ENCODE data around the gene CCDC192.

CCDC192 gene

DNA sequence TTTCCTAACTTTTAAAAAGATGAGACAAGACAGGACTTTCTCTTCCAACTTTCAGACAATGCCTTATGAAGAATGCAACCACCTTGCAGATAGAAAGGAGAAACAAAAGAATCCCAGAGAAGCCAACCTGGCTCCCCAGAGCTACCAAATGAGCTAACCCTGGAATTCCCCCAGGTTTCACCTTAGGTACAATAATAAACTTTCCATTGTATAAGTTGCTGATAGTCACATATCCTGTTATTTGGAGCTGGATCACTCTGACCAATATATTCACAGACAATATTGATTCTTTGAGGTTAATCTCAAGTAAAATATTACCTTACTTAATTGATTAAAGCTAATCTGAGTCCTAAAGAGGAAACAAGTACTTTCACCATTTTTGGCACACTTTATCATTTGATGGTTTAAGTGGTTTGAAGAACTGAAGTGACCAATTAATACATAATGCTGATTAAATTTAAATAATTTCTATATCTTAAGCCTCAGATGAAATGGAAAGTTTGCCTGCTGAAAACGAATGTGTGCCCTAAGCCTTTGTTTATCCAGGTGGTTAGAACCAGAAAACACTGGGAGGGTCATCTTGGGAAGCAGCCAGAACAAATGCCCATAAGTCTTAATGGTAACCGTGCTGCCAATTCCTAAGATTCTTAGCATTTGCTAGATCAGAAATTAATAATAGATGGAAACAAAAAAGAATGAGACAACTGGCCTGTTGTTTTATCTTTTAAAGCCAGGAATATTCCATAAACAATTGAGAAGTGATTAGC lies 220.8 kb downstream of the CCDC192 start:
- DNase-seq (ENCODE audit: low read depth), result no peak

DNA sequence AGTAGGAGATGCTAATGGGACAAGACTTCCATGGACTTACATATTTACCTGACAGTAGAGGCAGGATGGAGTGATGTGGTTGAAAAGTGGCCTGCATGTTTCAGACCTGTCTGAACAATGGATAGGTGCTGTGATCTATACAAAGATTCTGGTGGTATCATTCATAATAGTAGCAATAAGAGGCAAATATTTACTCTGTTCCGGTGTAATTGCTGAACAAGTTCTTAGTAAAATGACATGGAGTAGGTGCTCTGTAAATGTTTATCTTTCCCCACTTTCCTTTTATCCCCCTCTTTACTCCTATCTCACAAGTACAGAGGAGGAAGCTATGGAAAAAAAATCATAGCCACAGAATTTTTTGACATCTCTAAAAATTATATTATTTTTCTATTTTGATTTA lies 221.4 kb downstream of the CCDC192 start:
- no peak for DNase-seq (ENCODE audit: low read depth)

DNA sequence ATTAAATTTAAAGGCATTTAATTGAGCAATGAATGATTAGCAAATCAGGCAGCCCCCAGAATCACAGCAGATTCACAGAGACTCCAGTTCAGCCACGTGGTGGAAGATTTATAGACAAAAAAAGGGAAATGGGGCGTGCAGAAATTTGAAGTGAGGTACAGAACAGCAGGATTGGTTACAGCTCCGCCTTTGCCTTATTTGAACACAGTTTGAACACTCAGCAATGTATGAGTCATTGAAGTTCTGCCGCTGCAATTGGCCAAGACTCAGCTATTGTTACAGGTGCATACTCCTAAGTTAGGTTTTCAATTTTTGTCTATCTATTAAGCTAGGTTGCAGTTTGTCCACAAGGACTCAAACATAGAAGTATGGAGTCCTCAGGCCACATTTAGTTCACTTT lies 222.7 kb downstream of the CCDC192 start:
- DNase-seq (ENCODE audit: low read depth), result no peak

DNA sequence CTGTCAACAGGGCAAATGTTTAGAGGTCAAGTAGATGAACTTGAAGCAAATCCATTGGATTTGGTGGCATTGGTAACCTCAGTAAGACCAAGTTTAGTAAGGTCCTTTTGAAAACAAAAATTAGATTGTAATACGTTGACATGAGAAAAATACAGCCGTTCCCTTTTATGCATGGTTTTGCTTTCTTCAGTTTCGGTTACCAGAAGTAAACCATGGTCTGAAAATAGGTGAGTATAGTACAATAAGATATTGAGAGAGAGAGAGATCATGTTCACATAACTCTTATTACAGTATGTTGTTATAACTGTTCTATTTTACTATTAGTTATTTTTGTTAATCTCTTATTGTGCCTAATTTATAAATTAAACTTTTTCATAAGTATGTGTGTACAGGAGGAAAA lies 223.8 kb downstream of the CCDC192 start:
- DNase-seq (ENCODE audit: low read depth), result no peak

DNA sequence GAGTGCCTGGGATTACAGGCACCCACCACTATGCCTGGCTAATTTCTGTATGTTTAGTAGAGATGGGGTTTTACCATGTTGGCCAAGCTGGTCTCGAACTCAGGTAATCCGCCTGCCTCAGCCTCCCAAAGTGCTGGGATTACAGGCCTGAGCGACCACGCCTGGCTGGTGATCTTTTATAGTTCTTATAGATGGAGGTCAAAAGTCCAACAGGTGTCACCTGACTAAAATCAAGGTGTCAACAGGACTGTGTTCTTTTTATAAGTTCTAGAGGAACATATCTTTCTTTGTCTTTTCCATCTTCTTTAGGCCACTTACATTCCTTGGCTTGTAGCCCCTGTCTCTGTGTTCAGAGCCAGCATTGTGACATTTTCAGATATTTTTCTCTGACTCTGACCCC lies 224.9 kb downstream of the CCDC192 start:
- no peak for DNase-seq (ENCODE audit: low read depth)

DNA sequence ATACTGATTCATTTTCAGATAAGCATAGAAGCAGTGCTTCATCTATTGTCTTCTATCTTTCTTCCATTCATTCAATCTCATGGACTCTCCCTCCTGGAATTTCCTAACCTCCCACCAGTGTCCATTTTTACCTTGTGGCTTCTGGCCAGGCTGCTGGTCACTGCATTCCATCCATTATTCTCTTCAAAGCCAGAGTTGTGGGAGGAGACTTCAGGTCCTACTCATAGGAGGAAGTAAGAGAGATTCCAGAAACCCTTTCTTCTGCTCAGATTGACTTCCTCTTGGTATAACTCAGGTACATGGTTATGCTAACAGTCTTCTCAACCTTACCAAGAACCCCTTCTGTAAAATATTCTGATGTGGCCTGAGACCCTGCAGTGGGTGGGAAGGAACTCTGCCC lies 227.1 kb downstream of the CCDC192 start:
- no peak for DNase-seq (ENCODE audit: low read depth)

DNA sequence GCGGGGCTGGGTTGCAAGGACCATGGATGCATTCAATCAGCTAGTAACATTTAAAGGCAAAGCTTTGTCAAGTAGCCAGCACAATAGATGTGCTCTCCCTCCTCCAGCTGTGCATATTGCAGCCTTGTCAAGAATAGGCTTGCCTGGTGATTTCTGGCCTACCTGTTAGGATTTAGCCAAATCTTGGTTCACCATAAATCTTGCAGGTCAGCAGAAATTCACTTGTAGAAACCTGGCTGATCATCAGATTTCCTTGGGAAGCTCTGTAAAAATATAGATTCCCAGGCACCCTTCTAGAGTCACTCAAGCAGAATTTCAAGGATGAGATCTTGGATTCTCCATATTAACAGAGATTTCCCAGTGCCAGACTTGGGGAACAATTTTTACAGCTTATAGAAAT lies 228.2 kb downstream of the CCDC192 start:
- no peak for DNase-seq (ENCODE audit: low read depth)

DNA sequence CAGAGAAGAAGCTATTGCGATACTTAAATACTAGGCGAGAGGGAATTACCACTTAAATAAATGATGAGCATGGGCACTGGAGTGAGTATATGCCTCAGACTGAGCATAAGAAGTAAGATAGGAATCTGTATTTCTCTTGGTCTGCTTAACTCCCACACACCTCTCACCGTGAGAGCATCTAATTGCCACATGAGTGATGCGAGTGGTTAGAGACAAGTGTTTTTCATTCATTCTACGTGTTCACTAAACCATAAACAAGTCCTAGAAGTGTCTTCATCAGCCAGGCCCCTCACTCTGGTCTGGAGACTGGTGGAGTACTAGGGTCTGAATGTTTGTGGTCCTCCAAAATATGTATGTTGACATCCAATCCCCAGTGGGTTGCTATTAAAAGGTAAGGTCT lies 230.2 kb downstream of the CCDC192 start:
- no peak for DNase-seq (ENCODE audit: low read depth)

DNA sequence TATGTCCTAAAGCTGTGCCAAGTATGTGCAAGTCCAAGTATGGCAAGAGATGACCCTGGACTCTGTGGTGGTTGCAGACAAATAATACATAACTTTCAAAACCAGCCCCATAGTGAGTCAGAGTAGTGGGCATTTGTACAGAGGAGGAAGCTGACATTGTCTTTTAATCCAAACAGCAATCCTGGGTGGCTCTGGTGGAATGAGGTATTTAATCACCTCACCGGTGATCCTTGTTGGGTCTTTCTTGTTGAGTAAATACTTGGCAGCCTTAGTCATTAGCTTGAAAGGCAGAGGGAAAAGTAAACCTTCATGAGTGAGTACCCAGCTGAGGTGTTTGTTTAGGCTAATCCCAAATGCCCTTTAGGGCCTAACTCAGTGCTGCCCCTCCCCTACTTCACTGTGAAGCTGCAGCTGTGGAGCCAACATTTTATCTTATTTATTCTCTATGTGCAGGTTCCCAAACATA lies 231.6 kb downstream of the CCDC192 start:
- no peak for DNase-seq (ENCODE audit: low read depth)

DNA sequence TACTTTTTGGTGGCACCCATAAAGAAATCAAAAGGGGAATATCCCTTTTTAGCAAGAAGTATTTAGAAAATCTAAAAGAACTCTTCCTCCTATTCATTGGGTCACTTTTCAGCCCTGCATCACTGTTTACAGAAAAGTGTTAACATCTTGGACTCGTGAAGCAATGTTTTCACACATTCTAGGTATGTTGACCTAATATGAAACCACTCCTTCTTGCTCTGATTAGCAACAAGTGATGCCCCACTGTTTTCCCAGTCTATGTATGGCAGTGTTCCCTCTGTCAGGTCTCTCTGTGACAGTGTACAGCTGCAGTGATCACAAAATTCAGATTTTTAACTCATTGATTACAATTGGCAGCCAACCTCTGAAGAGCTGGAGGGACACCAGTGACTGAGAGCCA lies 232.2 kb downstream of the CCDC192 start:
- no peak for DNase-seq (ENCODE audit: low read depth)

DNA sequence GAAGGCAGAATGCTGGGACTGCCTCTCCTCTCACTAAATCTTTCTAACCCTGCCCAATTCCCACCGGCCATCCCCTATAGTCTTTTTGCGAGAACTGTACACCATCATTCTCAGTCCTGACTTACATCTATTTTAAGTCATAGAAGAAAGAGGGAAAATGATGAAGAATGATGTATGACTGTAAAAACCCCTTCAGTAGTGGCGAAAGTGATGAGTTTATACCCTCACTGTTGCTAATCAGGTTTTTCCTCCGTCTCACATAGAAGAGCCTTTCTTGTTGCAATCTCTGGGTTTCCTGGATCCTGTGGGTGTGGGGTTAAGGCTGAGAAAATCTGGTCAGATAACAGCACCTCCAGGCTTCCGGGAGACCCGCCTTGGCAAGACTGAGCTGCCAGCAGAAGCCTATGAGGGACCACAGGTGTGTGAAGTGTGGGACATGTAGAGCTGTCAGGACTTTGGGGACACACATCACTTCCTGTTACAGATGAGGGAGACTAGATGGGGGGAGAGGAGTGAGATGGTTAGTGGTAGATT lies 233.3 kb downstream of the CCDC192 start:
- DNase-seq (ENCODE audit: low read depth), result no peak

DNA sequence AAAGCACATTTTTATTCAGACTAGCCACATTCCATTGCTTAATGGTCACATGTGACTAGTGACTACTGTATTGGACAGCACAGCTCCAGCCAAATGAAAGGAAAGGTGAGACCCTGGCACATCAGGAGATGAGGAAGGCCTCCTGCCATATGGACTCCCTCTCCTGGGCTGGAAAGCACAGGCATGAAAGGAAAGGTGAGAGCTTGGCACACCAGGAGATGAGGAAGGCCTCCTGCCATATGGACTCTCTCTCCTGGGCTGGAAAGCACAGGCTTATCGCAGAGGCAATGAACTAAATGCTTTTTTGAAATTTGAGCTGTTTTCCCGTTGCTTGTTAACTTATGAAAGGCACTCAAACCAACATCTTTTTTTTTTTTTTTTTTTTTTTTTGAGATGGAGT lies 235.6 kb downstream of the CCDC192 start:
- DNase-seq (ENCODE audit: low read depth), result no peak

DNA sequence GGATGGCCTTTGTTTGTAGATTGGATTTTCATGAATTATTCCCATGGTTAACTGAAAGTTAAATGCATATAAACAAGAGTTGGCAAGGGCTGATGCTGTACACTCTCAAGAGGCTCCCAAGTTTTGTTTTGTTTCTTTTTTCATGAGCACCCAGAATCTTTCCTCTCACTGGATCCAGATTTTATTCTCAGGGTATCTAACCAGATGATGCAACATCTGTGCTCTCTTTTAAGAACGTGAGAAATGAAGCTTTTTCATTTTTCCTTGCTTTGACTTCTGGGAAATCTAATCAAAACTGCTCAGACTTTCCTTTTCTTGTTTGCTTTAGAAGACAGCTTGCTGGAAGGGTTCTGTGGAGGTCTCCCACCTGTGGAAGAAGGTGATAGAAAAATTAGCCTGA lies 237.7 kb downstream of the CCDC192 start:
- DNase-seq (ENCODE audit: low read depth), result no peak

DNA sequence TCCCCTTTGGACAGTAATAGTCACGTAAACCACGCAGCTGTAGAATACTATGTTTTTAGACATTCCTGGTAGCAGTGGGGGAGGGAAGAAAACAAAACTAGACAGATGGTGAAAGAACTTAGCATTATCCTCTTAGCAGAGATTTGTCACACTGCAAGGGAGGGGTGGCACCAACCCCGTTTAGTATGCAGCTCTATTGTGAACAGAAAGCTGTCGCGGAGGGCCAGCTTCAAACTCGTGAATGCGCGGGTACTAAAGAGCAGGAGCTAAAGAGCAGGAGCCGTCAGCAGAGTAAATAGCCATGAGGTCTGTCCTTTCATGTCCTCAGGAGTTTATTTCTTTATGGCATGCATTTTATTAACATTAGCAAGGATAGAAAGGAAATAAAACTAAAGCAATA lies 238.5 kb downstream of the CCDC192 start:
- no peak for DNase-seq (ENCODE audit: low read depth)

DNA sequence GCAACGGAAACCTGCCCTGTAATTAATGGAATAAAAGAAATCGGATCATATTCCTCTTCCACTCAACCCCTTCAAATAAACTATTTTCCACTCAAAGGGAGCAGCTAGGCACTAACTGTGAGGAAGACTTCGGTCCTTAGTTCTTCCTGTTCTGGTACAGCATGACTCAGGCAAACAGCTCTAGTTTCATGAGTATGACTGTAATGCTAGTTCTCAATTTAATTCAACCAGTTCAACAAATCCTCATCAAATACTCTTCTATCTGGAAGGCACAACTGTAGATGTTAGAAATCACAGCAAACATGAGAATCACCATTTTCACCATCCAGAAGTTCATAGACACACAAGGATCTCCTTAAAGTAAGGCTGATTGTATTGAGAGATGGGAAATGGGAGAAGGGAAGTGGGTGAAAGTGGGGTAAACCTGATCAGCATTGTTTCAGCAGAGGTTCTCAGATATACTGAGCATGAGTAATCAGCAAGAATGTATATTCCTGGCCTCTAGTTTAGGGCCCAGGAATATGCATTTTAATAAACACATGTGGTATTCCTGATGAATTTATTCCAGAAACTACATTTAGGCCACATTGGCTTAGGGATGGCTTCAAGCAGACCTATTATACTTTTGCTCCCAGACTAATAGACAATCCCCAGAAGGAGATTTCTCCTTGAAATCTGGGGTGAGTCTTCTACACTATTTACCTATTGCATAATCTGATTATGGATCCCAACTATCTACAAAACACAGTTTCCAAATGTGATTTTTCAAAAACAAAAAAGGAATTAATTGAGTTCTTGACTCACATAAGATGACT lies 239.3 kb downstream of the CCDC192 start:
- DNase-seq (ENCODE audit: low read depth), result no peak

DNA sequence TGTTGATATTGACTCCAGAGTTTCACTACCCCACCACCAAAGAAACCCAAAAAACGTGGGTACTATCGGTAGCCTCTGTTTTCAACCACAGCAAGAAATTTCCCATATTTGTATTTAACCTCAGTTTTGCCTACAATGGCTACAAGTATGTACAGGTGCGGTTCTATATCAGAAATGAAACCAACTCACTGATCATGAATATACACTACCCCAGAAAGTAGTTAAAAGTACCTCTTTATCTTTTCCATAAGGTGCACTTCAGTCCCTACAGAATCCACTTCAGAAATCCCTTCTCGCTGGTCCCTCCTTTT lies 239.8 kb downstream of the CCDC192 start:
- no peak for DNase-seq (ENCODE audit: low read depth)

DNA sequence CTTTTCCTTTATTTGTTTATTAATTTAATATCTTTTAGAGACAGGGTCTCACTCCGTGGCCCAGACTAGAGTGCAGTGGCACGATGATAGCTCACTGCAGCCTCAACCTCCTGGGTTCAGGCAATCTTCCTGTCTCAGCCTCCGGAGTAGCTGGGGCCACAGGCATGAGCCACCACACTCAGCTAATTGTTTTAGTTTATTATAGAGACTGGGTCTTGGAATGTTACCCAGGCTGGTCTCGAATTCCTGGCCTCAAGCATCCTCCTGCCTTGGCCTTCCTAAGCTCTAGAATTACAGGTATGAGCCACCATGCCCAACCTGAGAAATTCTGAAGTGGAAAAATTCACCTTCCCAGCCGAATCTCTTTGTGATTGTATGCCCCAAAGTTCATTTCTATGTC lies 240.9 kb downstream of the CCDC192 start:
- DNase-seq (ENCODE audit: low read depth), result no peak

DNA sequence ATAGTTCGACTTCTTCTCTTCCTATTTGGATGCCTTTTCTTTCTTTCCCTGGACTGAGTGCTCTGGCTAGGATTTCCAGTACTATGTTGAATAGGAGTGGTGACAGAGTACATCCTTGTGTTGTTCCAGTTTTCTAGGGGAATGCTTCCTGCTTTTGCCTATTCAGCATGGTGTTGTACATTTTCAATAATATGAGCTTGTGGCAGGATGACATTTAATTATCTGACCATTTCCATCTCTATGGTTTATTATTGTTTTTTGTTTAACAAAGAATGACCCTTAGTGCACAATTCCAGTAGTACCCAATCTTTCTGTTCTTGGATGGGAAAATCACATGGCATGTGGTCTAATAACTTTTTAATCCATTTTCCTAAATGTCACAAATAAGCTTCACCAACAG lies 244.8 kb downstream of the CCDC192 start:
- DNase-seq (ENCODE audit: low read depth), result no peak

DNA sequence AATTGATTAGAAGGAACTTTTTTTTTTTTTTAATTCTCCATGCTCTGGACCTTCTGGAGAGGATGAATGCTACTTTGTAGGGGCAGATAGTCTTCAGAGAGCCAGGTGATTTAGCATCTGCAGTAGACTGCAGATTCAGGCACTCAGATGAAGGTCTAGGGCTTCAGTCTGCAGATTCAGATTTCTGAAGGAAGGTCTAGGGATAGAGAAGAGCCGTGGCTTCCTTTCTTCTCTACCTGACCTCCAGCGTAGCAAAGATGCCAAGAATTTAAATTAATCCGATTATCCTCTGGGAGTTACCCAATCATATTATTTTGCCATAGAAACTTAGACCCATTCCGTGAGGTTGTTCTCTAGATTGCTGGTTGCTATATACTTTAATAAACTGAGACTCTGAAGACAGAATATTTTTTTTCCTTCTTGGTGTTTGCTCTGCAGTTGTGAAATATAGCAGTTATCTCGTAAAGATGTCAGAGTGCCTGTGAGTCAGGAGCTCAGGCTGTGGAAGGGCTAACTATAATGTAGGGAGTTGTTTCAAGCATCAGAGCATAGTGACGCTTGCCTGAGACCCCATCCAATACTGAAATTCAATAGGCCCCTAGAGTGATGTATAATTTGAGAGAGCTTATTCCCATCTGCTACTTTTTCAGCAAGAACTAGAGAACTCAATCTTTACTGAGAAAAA lies 247.7 kb downstream of the CCDC192 start:
- DNase-seq (ENCODE audit: low read depth), result no peak

DNA sequence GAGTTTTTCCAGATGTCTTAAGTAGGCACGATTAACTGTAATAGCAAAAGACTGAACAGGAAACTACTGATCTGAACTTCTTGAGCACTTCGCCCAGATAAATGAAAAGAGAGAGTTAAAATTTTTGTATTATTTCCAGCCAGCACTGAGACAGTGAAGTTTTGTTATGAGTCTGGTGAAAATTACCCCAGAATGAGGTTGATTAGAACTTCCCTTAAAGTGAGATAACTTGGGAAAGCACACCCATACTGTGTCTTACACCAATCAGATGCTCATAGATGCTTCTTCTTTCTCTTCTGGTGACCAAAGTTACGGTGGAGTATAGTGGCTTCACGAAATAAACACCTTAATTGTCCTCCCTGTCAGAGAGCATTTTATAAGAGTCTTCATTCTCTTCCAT lies 248.6 kb downstream of the CCDC192 start:
- DNase-seq (ENCODE audit: low read depth), result no peak

DNA sequence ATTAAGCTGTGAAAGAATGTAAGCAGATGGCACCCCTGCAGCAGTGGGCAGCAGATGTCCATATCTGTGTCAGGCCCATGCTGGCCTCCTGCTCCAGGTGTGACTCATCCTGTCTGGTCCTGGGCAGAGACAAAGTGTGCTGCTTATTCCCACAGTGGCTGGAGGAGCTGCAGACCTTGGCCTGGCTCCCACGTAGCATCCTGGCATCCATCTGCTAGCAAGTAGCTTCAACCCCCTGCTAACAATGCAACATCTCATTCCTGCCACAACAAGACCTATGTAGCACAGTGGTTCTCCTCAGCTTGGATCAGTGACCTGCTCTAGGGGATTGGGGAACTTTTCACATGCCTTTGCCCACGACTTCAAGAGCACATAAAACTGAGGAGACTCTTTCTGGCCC lies 254.0 kb downstream of the CCDC192 start:
- DNase-seq (ENCODE audit: low read depth), result no peak

DNA sequence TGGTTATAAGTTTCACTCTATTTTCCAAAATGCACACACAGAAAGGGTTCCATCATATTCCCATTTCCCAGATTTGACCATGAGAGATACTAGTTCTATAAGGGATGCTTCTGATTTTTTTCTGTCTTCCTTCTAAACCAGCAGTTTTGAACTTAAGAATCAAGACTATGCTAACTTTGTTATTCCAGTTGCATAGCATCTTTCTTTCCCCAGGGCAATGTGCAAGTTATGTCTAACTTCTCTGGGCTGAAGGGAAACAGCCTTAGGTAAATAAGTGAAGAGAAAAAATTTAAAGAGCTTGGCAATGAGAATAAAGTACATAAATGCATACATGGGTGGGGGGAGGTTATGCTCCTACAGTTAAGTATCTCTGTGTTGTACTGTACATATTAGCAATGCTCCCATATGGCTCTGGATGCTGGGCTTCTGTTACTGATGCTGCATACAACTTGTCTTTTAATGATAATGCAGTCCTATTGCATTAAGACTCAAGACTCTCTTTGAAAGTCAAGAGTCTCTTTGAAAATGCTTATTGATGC lies 254.6 kb downstream of the CCDC192 start:
- DNase-seq (ENCODE audit: low read depth), result no peak

Data from T-helper 22 cell (primary cell).